GM21515 (cell line): ENCODE data around the gene SIRT7.

Source experiments
- ATAC-seq: cut with Tn5 transposase; IDR thresholded peaks from one replicate; pipeline ENCODE4 v1.9.1; 2021; ENCODE audit not compliant: unreplicated experiment

SIRT7 gene

DNA sequence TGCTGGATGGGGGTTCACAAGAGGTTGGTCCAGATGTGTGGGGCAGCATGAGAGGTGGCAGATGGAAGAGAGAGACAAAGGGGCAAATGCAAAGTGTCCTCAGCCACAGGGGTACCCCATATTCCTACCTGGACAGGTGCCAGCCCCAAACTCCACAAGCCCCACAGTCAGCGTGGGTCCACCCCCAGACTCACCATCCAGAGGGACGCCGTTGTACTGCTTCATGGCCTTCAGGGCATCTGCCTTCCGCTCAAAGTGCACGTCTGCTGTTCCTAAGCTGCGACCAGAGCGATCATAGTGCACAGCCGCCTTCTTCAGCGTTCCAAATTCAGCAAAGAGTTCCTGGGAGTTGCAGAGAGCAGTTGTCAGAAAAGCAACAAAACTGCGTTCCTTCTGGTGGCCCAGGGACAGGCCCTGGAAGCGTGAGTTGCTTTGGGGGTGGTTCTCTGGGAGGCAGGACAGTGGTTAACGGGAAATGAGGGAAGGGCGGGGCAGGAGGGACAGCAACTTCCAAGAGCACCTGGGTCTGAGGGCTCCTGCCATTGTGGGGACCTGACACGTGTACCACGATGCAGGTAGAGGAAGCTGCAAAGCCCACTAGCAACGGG is 28.9 kb downstream of the SIRT7 start:
- no peak for ATAC-seq

DNA sequence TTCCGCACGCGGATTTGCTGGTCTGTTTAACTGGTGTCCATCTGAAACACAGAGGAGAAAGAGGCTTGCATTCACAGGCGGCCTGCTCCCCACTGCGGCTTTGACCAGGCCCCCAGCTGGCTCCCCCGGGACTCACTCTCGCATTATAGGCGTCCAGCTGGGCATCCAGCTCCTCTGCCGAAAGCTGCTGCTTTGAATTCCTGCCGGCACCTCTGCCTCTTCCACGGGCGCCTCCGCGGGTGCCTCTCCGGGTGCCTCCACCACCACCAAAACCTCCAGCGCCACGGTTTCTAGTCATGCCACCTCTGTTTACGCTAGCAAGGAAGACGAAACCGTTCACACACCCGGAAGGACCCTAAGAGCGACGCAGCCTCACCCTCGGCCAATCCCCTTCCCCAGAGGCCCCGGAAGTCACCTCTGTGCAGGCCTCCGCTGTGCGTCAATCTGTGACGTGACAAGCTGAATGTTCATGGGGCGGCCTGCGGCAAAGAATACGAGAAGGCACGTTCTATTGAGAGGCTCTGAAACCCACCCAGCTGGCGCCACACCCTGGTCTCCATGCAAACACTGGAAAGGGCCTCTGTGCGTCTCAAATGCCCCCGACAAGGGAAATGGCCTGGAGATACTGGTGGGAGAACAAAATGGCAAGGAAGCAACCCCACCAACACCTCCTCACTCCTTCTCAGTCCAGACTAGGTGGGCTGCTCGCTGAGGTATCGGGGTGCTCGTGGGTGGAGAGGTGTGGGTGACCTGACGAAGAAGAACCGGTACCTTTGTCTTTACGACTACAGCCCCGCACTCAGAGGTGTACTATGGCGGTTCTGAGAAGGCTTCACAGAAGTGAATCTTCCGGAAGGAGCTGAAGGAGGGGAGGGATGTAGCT is 29.6 kb downstream of the SIRT7 start:
- no peak for ATAC-seq

DNA sequence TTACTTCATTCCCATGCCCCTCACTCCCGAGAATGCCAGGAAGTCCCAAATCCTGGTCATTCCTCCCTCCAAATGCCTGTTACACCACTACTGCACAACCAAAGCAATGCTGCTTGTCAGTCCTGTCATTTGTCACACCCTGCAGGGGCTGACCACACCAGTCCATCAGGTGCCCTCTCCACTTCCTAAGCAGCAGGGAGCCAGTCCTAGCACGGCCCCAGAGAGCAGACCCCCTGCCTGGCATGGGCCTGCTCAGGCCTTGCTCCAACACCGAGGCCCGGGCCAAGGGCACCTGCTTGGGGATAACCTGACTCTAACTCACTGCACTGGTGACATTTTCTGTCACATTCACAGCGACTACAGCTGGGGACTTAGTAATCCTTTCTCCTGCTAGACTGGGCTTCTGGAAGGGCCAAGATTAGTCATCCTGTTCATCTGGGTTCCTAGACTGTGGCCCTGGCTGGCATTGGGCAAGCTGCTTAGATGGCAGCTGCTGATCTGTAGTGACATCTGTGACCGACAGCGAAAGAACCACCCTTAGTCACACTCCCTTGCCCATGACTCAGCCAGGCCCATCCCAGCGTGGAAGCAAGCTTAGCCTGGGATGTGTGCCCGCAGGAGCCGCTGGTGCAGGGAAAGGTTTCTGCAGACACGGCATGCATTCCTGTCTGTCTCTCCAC is 32.0 kb downstream of the SIRT7 start:
- ATAC-seq = no peak

DNA sequence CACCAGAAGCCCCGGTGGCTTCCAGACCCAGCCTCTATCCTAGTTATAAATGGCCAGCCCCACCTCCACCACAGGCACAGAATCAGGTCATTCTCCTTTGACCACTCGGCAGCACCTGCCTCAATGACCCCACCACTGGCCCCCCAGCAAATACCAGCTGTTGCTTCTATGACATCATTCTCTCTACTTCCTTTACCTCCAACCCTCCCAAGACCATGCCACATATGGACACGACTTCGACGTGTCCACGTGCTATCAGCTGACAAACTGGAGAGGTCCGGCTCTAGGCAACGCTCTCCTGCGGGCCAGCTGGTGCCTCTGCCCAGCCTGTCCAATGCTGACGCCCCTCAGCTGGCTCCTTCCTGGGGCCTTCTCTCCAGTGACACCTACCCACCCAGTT is 32.5 kb downstream of the SIRT7 start:
- ATAC-seq = no peak

DNA sequence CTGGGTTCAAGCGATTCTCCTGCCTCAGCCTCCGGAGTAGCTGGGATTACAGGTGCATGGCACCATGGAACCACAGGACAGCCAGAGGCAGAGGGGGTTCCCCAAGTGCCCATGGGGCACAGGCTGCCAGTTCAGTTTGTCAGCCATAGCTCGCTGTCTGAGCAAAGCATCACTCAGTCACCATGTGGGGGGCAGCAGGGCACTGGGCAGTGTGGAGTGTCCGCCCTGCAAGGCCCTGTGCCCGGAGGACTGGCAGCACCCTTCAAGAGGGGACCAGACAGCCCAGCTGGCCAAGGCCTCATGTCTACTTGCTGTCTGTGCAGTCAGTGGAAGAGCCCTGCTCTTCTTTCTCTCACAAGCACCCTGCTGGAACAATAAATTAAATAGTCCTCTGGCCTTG is 33.0 kb downstream of the SIRT7 start:
- no peak for ATAC-seq

DNA sequence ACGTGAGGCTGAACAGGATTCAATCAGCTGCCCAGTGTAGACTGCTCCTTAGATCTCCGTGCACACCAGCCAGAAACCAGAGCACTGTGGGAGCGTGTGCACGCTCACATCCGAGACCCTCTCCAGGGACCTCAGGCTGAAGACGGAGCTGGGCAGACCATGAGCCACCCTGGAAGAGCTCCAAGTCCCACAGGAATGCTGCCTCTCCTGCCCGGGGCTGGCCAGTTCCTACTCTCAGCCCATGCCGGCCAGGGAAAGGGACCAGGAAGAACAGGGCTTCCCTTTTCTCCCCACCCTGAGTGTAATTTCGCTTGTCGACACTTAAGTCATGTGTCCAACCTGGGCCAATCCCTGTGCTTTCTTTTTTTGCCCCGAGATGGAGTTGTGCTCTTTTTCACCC is 33.5 kb downstream of the SIRT7 start:
- no peak for ATAC-seq

DNA sequence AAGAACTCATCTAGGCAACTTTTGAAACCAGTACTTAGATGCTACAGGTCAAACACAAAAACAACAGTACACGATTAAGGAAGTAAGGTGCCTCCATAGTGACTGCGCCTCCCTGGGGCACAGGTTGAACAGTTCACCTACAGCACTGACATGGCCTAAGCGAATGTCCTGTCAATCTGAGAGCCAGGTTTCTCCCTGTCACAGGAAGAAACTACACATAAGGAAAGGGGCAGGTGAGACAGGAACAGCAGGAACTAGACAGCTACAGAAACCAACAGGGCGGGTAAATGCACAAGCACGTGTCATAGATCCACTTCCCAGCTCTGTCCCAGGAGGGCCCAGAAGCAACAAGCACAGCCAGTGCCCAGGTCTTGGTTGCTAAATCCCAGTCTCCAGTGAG is 38.9 kb downstream of the SIRT7 start:
- no peak for ATAC-seq

DNA sequence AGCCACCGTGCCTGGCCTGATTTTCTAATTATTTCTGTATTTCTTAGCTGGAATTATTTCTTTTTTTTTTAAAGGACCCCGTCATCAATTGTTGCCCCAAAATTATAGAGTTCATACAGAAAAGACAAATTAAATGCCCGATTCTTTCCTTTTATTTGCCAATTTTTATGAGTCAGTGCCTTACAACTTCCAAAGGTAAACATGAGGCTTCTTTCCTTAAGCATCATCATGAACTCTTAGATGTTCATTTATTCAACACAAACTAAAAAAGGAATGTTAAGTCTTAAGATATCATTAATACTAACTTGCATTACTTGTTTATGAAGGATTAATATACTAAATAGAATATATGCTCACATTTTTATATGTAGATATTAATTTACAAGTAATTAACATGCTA is 39.7 kb downstream of the SIRT7 start:
- ATAC-seq = no peak

DNA sequence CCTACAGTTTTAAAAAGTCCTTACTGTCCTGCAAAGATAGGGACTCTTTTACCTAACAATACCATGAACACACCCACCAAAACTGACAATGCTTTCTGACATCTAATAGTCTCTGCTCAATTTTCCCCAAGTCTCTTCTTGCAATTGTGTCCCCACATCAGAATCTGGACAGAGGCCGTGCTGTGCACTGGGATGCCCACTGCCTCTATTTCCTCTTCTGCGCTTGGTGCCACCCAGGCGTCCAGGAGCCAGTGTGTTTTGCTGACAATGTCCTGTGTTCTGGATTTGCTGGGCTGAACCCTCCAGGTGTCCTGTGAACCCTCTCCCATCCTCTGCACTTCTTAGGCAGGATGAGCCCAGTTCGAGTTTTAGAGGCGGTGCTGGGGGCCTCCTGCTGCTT is 40.4 kb downstream of the SIRT7 start:
- ATAC-seq = no peak

DNA sequence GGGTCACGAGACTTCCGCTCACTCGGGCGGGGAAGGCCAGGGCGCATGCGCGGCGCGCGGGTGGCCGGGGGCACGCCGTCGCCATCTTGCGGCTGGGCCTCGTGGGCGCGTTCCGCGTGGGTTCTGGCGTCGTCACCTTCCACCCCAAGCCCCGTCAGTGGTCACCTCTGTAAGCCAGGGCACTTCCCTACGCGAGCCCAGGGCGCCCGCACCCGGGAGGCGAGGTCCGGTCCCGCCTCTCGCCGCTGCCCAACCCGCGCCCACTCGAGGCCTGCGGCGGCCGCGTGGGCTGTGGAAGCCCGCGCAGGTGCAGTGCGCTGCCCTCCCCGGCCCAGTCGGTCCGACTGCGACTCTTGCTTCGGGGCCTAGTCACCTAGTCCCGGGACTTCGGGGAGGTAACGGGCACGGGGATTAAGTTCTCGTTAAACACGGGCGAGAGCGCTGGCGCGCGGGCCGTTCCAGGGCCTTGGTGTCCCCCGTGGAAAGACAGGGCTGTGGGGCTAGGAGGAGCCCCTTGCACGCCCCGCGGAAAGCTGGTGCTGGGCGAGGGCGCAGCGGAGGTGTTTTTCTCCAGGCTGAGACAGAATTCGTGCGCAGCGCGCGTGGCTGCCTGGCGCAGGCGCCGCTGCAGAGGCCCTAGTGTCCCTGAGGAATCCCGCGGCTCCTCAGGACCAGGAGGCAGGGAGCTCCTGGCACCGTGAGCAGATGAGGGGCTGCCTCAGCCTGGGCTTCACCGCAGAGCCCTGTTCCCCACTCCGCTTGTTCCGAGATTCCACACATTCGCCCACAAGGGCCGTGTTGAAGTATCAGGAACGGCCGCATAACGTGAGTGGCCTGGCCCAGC is 46.4 kb downstream of the SIRT7 start:
- ATAC-seq = peak; percentile 42

DNA sequence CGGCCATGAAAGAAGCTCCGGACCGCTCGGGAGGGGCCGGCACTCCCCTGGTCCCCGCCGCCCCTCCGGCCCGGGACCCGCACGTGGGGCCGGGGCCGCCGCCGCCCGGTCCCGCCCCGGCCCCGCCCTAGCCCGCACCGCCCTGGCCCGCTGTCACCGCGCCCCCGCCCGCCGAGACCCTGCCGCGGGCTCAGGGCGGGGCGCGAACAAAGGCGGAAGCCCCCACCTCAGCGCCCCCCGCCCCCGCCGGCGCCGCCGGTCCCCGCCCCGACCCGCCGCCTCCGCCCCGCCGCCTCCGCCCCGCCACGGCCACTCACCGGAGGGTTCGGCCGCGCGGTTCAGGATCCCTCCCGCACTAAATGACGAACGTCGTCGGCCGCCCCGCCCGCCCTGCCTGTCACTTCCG is 47.0 kb downstream of the SIRT7 start, which contains the start of gene ARHGDIA:
Gene ARHGDIA (minus strand): TSS at position 357 of the 406 bp plus-strand sequence. CDS start 1,407 bp downstream, outside the sequence.
- peak; percentile 10 for ATAC-seq

DNA sequence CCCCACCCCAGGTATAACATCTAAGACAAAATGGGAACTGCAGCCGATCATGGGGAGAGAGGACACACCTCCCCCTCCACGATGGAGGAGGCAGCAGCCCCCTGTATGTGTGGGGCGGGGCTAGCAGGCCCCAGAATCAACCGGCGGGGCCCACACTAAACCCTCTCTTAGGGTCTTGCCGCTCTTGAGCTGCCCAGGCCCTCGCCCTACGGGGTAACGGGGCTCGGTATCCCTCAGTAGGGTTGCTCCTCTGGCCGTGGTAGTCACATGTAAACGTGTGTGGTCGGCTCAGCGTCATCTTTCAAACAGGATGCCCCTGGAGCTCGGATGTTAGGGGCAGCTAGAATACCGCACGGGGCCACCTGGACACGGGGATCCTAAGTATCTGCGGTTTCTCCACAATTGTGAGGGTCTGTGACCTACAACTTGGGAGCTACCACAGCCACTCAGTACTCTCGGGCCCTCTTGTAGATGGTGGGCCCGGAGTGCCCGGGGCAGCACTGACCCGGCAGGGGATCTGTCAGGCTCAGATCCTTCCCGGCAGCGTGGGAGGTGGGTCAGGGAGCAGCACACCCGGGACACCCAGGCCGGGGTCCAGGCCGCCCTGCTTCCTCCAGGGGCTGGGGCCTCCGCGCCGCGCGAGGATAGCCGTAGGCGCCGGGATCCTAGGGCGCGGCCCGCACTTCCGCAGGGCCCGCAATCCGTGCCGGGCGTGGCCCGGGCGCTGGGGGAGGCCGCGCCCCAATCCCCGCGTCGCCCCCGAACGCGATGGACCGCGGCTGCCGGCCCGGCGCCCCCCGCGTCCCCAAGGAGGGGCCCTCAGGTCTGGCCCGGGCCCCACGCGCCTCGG is 47.6 kb downstream of the SIRT7 start:
- ATAC-seq = no peak

DNA sequence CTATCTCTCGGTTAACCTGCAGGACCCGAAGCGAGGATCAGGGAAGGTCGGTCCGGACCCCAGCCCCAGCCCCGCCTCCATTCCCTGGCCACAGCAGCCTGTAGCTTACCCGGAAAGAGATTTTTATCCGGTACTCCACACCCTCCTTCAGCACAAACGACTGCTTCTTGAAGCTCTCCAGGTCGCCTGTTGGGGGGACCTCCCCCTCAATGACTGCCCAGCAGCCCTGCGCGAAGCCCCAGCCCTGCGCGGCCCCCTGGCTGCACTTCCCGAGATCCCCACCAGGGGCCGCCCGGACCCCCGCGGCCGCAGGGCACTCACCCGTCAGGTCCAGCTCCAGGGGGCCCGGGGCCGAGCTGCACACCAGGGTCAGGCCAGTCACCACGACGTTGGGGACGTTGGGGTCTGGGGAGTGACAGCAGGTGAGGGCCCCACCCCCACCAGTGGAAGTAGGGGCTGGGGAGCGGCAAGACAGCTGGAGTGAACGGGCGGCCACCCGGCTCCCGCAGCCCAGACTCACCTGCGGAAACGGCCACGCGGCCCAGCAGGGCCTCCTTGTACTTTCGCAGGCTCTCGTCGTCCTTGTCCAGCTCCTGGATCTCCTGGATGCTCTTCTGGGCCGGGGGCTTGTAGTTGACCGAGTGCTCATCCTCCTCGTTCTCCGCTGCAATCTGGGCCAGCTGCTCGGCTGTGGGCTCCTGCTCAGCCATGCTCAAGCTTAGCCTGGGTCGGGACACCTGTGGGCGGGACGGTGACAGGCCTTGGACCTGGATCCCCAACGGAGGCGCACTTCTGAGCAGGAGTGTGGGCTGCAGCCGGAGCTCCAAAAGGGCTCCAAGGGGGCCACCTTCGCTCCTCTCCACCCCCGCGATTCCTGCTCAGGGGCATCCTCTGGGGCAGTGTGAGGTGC is 48.5 kb downstream of the SIRT7 start:
- ATAC-seq = no peak

DNA sequence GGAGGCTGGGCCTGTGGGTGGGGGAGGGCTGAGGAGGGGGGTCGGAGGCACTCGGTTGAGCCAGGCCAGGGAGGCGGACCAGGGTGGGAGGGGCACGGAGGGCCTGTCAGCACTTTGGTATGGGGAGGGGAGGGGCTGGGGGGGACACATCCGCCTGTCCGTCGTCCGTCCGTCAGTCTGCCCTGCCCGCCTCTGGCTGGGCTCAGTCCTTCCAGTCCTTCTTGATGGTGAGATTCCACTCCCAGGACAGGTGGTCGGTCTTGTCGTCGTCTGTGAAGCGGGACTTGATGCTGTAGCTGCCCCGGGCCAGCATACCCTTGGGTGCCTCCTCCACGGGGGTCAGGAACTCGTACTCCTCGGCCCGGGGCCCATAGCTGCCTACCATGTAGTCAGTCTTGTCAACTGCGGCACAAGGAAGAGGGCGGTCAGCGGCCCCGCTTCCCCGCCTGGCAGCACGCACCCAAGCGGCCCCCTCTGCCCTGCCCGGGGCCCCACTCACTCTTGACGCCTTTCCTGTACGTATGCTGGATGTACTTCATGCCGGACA is 49.2 kb downstream of the SIRT7 start:
- no peak for ATAC-seq

DNA sequence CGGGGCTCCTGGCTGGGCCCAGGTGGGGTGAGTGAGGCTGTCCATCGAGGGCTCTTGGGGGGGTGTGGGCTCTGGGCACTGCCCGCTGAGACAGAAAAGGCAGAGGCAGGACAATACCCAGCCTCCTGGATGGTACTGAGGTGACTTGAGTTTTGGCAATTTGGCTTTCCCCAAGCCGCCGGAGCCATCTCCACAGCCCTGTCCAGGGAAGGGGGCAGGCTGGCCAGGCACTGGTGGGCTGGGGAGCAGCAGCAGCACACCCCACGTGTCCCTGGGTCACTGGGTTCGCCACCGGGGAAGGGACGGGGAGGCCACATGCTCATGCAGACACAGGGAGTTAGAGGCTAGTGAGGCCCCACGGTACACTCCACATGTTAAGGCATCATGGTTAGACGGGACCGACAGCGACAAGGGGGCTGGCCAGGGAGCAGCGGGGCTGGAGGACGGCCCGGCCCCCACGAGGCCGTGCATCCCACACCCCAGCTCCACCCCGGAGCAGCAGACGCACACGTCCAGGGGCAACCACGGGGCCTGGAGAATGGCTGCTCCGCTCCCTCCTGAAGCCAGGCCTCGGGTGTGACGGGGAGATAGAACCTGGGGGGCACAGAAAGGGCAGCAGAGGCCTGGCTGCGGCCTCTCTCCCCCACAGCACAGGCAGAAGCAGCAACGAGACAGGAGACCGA is 49.8 kb downstream of the SIRT7 start:
- ATAC-seq = no peak

DNA sequence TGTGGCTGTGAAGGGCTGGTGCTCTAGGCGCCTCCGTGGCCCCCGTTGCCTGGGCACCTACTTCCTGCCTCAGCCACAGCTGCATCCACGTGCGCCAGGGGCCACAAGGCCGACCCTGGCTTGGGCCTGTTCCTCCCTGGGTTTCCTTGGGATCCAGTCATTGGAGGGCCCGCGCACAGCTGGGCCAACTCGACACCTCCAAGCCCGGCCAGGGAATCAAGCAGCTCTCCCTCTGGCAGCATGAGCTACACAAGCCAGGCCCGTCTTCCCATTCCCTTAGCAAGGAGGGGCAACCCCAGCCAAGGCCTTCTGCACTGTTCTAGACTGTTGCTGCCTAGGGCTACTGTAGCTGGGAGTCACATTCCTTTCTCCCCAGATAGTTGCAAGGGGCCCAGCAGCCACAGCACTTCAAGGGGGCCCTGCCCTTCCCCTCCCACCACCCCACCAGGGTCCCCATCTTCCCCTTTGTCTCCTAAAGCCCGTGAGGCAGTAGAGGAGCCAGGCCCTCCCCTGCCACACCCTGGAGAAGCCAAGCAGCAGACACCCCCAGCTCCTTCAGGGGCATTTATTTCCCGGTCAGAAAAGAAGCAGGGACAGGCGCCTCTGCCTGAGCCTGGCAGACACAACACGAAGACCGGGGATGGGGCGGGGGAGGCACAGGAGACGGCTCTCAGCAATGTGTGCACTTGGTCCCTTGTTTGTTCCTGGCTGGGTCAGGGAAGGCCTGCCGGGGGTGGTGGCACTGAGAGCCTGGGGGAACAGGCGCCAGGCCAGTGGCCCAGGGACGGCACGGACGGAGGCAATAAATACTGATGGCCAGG is 50.6 kb downstream of the SIRT7 start:
- ATAC-seq = no peak

DNA sequence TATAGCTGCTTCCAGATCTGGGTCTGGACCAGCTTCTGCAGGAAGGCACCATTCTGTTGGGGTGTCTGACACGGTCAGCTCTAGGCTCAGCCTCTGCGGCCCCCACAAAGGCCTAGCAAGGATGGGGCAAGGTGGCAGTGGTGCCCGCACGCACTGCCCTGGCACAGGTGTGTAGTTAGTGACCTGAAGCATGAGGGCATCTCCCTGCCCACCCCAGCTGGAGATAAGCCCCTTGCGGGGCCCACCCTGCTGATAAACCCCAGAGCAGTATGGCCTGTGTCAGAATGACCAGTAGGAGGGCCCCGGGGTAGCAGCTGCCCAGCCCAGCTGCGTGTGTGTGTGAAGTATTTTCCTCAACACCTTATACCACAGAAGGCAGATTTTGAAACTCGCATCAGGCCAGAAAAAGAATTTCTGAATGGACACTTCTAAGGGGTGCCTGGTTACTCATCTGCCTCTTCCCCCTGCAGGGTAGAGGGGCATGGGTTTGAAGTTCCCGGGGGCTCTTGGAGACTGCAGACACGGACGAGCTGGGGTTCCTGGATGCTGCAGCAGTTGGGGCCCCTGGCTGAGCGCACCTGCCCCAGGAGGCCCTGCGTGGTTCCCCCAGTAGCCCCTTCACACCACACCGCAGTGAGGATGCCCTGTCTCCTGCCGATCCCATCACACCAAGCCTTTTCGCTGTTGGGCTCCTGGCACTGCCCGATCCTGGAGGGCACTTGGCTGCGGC is 51.4 kb downstream of the SIRT7 start:
- ATAC-seq = no peak
